Endodermal cell (in vitro differentiated cells): ENCODE data around the gene PPM1A. TPM values are rescaled to one million over a fixed set of nuclear protein-coding genes. Genes with fewer than 3 reads are reported as not detected.

Source experiments
- DNase-seq: peaks from one replicate; pipeline ENCODE4 v3.0.0-alpha.2; 2017
- H3K27ac ChIP-seq: 2 replicates; pipeline ENCODE4 v1.5.1; 2013; ENCODE audit warnings: mild to moderate bottlenecking, low read depth, low read length, moderate library complexity
- H3K27me3 ChIP-seq: 2 replicates; pipeline ENCODE4 v1.6.1; 2013; ENCODE audit warnings: mild to moderate bottlenecking, low read length, moderate library complexity; ENCODE audit not compliant: insufficient read depth, control insufficient read depth, poor library complexity, severe bottlenecking
- H3K36me3 ChIP-seq: 2 replicates; pipeline ENCODE4 v1.7.0; 2013; ENCODE audit warnings: mild to moderate bottlenecking, low read length, moderate library complexity; ENCODE audit not compliant: control insufficient read depth, insufficient read depth
- H3K4me1 ChIP-seq: one replicate; pipeline ENCODE4 v1.7.0; 2013; ENCODE audit warnings: low read length; ENCODE audit not compliant: control insufficient read depth, insufficient read depth
- H3K4me3 ChIP-seq: 2 replicates; pipeline ENCODE4 v1.5.1; 2013; ENCODE audit warnings: mild to moderate bottlenecking, low read length, moderate library complexity
- H3K9ac ChIP-seq: 2 replicates; pipeline ENCODE4 v1.6.1; 2013; ENCODE audit warnings: mild to moderate bottlenecking, low read length, moderate library complexity; ENCODE audit not compliant: poor library complexity, severe bottlenecking; ENCODE audit errors: extremely low read depth
- H3K9me3 ChIP-seq: 2 replicates; pipeline ENCODE4 v1.6.1; 2013; ENCODE audit warnings: mild to moderate bottlenecking, low read length, moderate library complexity; ENCODE audit not compliant: control insufficient read depth
- H3K27ac Mint-ChIP-seq: 2 replicates; pipeline ENCODE4 v1.8.0; 2020; ENCODE audit warnings: mixed read lengths
- H3K27me3 Mint-ChIP-seq: 2 replicates; pipeline ENCODE4 v1.8.0; 2021; ENCODE audit warnings: mild to moderate bottlenecking, mixed read lengths; ENCODE audit not compliant: insufficient read depth
- H3K36me3 Mint-ChIP-seq: 2 replicates; pipeline ENCODE4 v1.8.0; 2020; ENCODE audit warnings: low read depth, mixed read lengths
- H3K4me1 Mint-ChIP-seq: 2 replicates; pipeline ENCODE4 v1.8.0; 2020; ENCODE audit warnings: mixed read lengths
- H3K4me3 Mint-ChIP-seq: 2 replicates; pipeline ENCODE4 v1.8.0; 2020; ENCODE audit warnings: mild to moderate bottlenecking, moderate library complexity, mixed read lengths
- H3K9me3 Mint-ChIP-seq: 2 replicates; pipeline ENCODE4 v1.8.0; 2020; ENCODE audit warnings: mild to moderate bottlenecking, mixed read lengths
- CTCF ChIP-seq: fragments of 200-600 bp; sonication (generic); conservative IDR thresholded peaks from 2 replicates; pipeline ENCODE4 v1.5.0; 2021; ENCODE audit warnings: antibody characterized with exemption, mild to moderate bottlenecking
- WGBS, 2 experiments: methylation state at CpG; one replicate each; pipeline versions ENCODE4 v1.1.5 to v1.1.7; 2013; ENCODE audit warnings: missing lambda C conversion rate in 2 of 2, mixed read lengths in 1 of 2; ENCODE audit not compliant: insufficient coverage in 1 of 2, insufficient read length in 1 of 2; 5-methylcytosine and 5-hydroxymethylcytosine counted together
- total RNA-seq, 2 donors: library from RNA; stranded (reverse); fragmentation: NEBNext Ultra II Directional in 1 of 2; extraction: Animal tissue kit (Norgen Biotek cat#: 25700) in 1 of 2; gene quantifications; 2 replicates in 1 of 2; 3 replicates in 1 of 2; pipeline ENCODE4 v1.2.1, GENCODE V29; 2021

Gene PPM1A
- total RNA-seq, 2 donors from 2014 or later = 38.9 to 42.9 TPM

GRCh38 chr14:60229614-60230013, 19.4 kb upstream of the PPM1A start:
- H3K36me3 ChIP-seq = no peaks in the 10 kb centered on the region
- Mint-ChIP-seq H3K4me1 (peaks cover 6% of the 10 kb centered on the region), H3K27me3 (no peaks in the 10 kb centered on the region)

DNA sequence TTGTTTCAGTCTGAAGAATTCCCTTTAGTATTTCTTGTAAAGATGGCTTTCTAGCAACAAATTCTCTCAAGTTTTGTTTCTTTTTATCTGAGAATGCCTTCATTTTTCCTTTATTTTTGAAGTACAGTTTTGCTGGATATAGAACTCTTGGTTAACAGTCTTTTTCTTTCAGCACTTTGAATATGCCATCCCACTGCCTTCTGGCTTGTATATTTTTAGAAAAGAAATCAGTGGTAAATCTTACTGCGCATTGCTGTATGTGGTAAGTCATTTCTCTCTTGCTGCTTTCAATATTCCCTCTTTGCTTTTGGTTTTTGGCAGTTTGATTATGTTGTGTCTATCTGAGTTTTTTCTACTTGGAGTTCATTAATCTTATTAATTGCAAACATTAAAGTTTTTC, 16.8 kb upstream of the PPM1A start:
- Histone ChIP-seq H3K4me1 (no peaks in the 10 kb centered on the region), H3K27ac (no peak overlapping the region), H3K9me3 (peaks cover 13% of the 10 kb centered on the region), H3K36me3 (no peaks in the 10 kb centered on the region), H3K4me3 (no peak overlapping the region), H3K27me3 (no peaks in the 10 kb centered on the region), H3K9ac (no peak overlapping the region)
- H3K27me3 Mint-ChIP-seq = no peaks in the 10 kb centered on the region
- no peak overlapping the region for H3K4me3 Mint-ChIP-seq
- no peak for TF ChIP-seq CTCF
- no peak overlapping the region for H3K27ac Mint-ChIP-seq
- WGBS, 2 experiments = 83% methylated on average over 1 of the region's 1 CpG; no CpG with 5 or more reads in 1 of the 2 experiments
- DNase-seq = no peak
- H3K4me1 Mint-ChIP-seq = peaks cover 6% of the 10 kb centered on the region
- peaks cover 6% of the 10 kb centered on the region for H3K9me3 Mint-ChIP-seq
- no peaks in the 10 kb centered on the region for H3K36me3 Mint-ChIP-seq

More at GRCh38 chr14:60229614-60230013, 19.4 kb upstream of the PPM1A start:
- TF ChIP-seq CTCF = no peak
- Histone ChIP-seq H3K9me3 (peaks cover 13% of the 10 kb centered on the region), H3K9ac (no peak overlapping the region), H3K27me3 (no peaks in the 10 kb centered on the region), H3K4me3 (no peak overlapping the region), H3K4me1 (no peaks in the 10 kb centered on the region), H3K27ac (no peak overlapping the region)
- H3K9me3 Mint-ChIP-seq = peaks cover 6% of the 10 kb centered on the region
- H3K4me3 Mint-ChIP-seq = no peak overlapping the region
- H3K36me3 Mint-ChIP-seq = no peaks in the 10 kb centered on the region
- H3K27ac Mint-ChIP-seq = no peak overlapping the region
- DNase-seq = no peak

DNA sequence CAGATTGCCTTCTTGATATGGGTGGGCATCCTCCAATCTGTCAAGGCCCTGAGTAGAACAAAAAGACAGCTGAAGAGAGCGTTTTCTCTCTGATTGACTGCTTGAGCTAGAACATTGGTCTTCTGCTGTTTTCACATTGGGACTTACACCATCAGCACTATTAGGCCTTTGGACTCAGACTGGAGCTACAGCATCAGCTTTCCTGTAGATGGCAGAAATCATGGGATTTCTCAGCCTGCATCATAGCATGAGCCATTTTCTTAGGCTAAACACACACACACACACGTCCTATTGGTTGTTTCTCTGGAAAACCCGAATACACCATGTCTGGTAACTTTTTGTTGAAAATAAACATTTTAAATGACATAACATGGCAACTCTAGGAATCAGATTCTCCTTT, 15.8 kb upstream of the PPM1A start:
- H3K4me3 Mint-ChIP-seq = no peak overlapping the region
- no peak overlapping the region for H3K27ac Mint-ChIP-seq
- no peak for DNase-seq
- Histone ChIP-seq H3K27ac (no peak overlapping the region), H3K4me3 (no peak overlapping the region), H3K27me3 (no peaks in the 10 kb centered on the region), H3K9me3 (peaks cover 13% of the 10 kb centered on the region), H3K4me1 (no peaks in the 10 kb centered on the region), H3K36me3 (no peaks in the 10 kb centered on the region), H3K9ac (no peak overlapping the region)
- peaks cover 6% of the 10 kb centered on the region for H3K9me3 Mint-ChIP-seq
- WGBS, 2 experiments = 80 to 100% methylated on average over 2 of the region's 3 CpGs
- no peaks in the 10 kb centered on the region for H3K27me3 Mint-ChIP-seq
- peaks cover 6% of the 10 kb centered on the region for H3K4me1 Mint-ChIP-seq
- no peak for TF ChIP-seq CTCF
- no peaks in the 10 kb centered on the region for H3K36me3 Mint-ChIP-seq
